SK-N-MC (cell line): ENCODE measurements around the gene HUNK.

Experiments used
- EZH2 ChIP-seq: fragments of 200-600 bp; sonication (generic); IDR thresholded peaks from one replicate; pipeline ENCODE4 v1.6.1; 2017; ENCODE audit warnings: antibody characterized with exemption
- FOXP2 ChIP-seq: optimal IDR thresholded peaks from 2 replicates; pipeline ENCODE3; 2011; ENCODE audit warnings: mild to moderate bottlenecking, moderate library complexity; ENCODE audit not compliant: insufficient read depth; ENCODE audit errors: extremely low read length, control extremely low read depth
- POLR2AphosphoS5 ChIP-seq: IDR thresholded peaks from 2 replicates; pipeline ENCODE4 v1.6.1; 2012; ENCODE audit warnings: mild to moderate bottlenecking, low read depth, low read length, borderline replicate concordance

GRCh38 chr21:32009263-32009662 lies 136.4 kb downstream of the HUNK start:
- no peak for TF ChIP-seq EZH2
- no peak for TF ChIP-seq POLR2AphosphoS5
- no peak for TF ChIP-seq FOXP2
